Transverse colon (tissue), 3 donors: ENCODE results near the gene C2orf92.

Experiments
- POLR2A ChIP-seq: fragments of 450-650 bp; IDR thresholded peaks from one replicate; pipeline ENCODE4 v1.6.1; 2016; ENCODE audit warnings: antibody characterized with exemption, mild to moderate bottlenecking, moderate library complexity
- POLR2AphosphoS5 ChIP-seq, 3 donors: sonication (generic); formaldehyde crosslinking; IDR thresholded peaks; one replicate each; pipeline ENCODE4 v1.6.1; 2016; ENCODE audit warnings: antibody characterized with exemption in 3 of 3

DNA sequence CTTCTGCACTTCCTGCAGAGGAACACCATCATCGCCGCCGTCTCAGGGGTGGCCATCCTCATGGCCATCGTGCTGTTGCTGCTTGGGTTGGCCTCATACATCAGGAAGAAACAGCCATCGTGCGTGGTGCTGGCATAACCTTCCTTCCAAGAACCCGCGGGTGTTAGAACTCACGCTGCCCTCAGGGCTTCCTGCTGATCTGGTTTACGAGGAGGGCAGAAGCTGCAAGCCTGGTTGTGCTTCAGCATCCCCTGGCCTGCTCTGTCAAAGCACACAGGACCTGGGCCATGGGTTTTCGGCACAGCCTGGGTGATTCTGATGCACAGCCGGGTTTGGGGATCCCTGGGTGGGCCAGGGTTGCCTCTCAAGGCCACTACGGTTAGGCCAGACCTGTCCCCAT is 31.7 kb downstream of the C2orf92 start:
- no peak for TF ChIP-seq POLR2A
- no peak for TF ChIP-seq POLR2AphosphoS5 (IDR thresholded peaks at IDR 0.05)
